HG03378 (cell line): ENCODE data around the gene INSRR.

ENCODE experiments used
- ATAC-seq: cut with Tn5 transposase; IDR thresholded peaks from one replicate; pipeline ENCODE4 v1.9.1; 2021; ENCODE audit warnings: mild to moderate bottlenecking, moderate library complexity; ENCODE audit not compliant: unreplicated experiment

INSRR gene

GRCh38 chr1:156858959-156859522 lies at the start of gene INSRR:
INSRR (minus strand) TSS chr1:156859117; CDS start chr1:156858621, 496 bp downstream.
- no peak for ATAC-seq

- ATAC-seq, result no peak
Measured at GRCh38 chr1:156908541-156908940, 49.6 kb upstream of the INSRR start.

GRCh38 chr1:156906206-156906906 lies 47.4 kb upstream of the INSRR start:
- ATAC-seq, result no peak

- ATAC-seq, result no peak
Measured at GRCh38 chr1:156905651-156906050, 46.7 kb upstream of the INSRR start.

- ATAC-seq, result no peak
Measured at GRCh38 chr1:156905176-156905575, 46.3 kb upstream of the INSRR start.

GRCh38 chr1:156904187-156904959 lies 45.5 kb upstream of the INSRR start:
- no peak for ATAC-seq

- no peak for ATAC-seq
Measured at GRCh38 chr1:156903328-156904091, 44.6 kb upstream of the INSRR start.

- ATAC-seq, result no peak
Measured at GRCh38 chr1:156901966-156902915, 43.3 kb upstream of the INSRR start.

- no peak for ATAC-seq
Measured at GRCh38 chr1:156901590-156901900, 42.6 kb upstream of the INSRR start.

GRCh38 chr1:156900896-156901589 lies 42.1 kb upstream of the INSRR start:
- no peak for ATAC-seq

GRCh38 chr1:156899956-156900718 lies 41.2 kb upstream of the INSRR start:
- ATAC-seq, result no peak

- ATAC-seq, result no peak
Measured at GRCh38 chr1:156898971-156899664, 40.2 kb upstream of the INSRR start.

GRCh38 chr1:156898161-156898566 lies 39.2 kb upstream of the INSRR start:
- no peak for ATAC-seq

GRCh38 chr1:156897078-156897825 lies 38.3 kb upstream of the INSRR start:
- no peak for ATAC-seq

GRCh38 chr1:156896490-156897033 lies 37.6 kb upstream of the INSRR start:
- no peak for ATAC-seq

- ATAC-seq, result no peak
Measured at GRCh38 chr1:156895927-156896326, 37.0 kb upstream of the INSRR start.

GRCh38 chr1:156895455-156895812 lies 36.5 kb upstream of the INSRR start:
- ATAC-seq, result no peak
